Measurements from ENCODE around the gene EPHB2.

The EPHB2 gene

GRCh38 chr1:22808186-22808675, 97.6 kb downstream of the EPHB2 start:
- no peak for TF ChIP-seq CTCF (IDR thresholded peaks at IDR 0.05)
- no peak overlapping the region for H3K27ac ChIP-seq
- H3K27me3 ChIP-seq = no peaks in the 10 kb centered on the region
- no peaks in the 10 kb centered on the region for H3K4me1 ChIP-seq (ENCODE audit: control insufficient read depth in 1 of 2, insufficient read depth in 1 of 2, low read depth in 1 of 2, low read length in 1 of 2)
- H3K36me3 ChIP-seq = no peaks in the 10 kb centered on the region
- no peaks in the 10 kb centered on the region for H3K9me3 ChIP-seq
- H3K4me3 ChIP-seq (ENCODE audit: low read depth in 1 of 2, low read length in 1 of 2) = no peak overlapping the region

- Histone ChIP-seq H3K36me3 (no peaks in the 10 kb centered on the region), H3K4me1 (ENCODE audit: control insufficient read depth in 1 of 2, insufficient read depth in 1 of 2, low read depth in 1 of 2, low read length in 1 of 2) (no peaks in the 10 kb centered on the region), H3K27ac (no peak overlapping the region), H3K27me3 (no peaks in the 10 kb centered on the region), H3K9me3 (no peaks in the 10 kb centered on the region), H3K4me3 (ENCODE audit: low read depth in 1 of 2, low read length in 1 of 2) (no peak overlapping the region)
- TF ChIP-seq CTCF (IDR thresholded peaks at IDR 0.05) = no peak
Measured at GRCh38 chr1:22808676-22809483, 98.2 kb downstream of the EPHB2 start.

GRCh38 chr1:22809783-22810182, 99.1 kb downstream of the EPHB2 start:
- no peaks in the 10 kb centered on the region for H3K27me3 ChIP-seq
- no peaks in the 10 kb centered on the region for H3K9me3 ChIP-seq
- no peak for TF ChIP-seq CTCF (IDR thresholded peaks at IDR 0.05)
- H3K4me1 ChIP-seq (ENCODE audit: control insufficient read depth in 1 of 2, insufficient read depth in 1 of 2, low read depth in 1 of 2, low read length in 1 of 2) = no peaks in the 10 kb centered on the region
- H3K27ac ChIP-seq = no peak overlapping the region
- no peaks in the 10 kb centered on the region for H3K36me3 ChIP-seq
- H3K4me3 ChIP-seq (ENCODE audit: low read depth in 1 of 2, low read length in 1 of 2) = no peak overlapping the region

GRCh38 chr1:22810378-22810777, 99.7 kb downstream of the EPHB2 start:
- Histone ChIP-seq H3K4me1 (ENCODE audit: control insufficient read depth in 1 of 2, insufficient read depth in 1 of 2, low read depth in 1 of 2, low read length in 1 of 2) (no peaks in the 10 kb centered on the region), H3K27ac (no peak overlapping the region), H3K4me3 (ENCODE audit: low read depth in 1 of 2, low read length in 1 of 2) (no peak overlapping the region), H3K36me3 (no peaks in the 10 kb centered on the region), H3K27me3 (no peaks in the 10 kb centered on the region), H3K9me3 (no peaks in the 10 kb centered on the region)
- no peak for TF ChIP-seq CTCF (IDR thresholded peaks at IDR 0.05)

- no peaks in the 10 kb centered on the region for H3K36me3 ChIP-seq
- no peaks in the 10 kb centered on the region for H3K27me3 ChIP-seq
- H3K27ac ChIP-seq = no peak overlapping the region
- H3K9me3 ChIP-seq = no peaks in the 10 kb centered on the region
- H3K4me3 ChIP-seq (ENCODE audit: low read depth in 1 of 2, low read length in 1 of 2) = no peak overlapping the region
- no peaks in the 10 kb centered on the region for H3K4me1 ChIP-seq (ENCODE audit: control insufficient read depth in 1 of 2, insufficient read depth in 1 of 2, low read depth in 1 of 2, low read length in 1 of 2)
- no peak for TF ChIP-seq CTCF (IDR thresholded peaks at IDR 0.05)
Measured at GRCh38 chr1:22812092-22812880, 101.6 kb downstream of the EPHB2 start.
